HL-60/S4 (cell line): Measurements from ENCODE around the gene UNC119B.
"Not testable (repeated sequence)": the region's sequence is repeated elsewhere in the genome, so short reads cannot be mapped to it uniquely, and the experiment has no call there.

Experiments used
- in situ Hi-C: fragments of 300-500 bp; cut with MboI; formaldehyde crosslinking; loops from 2 replicates; pipeline ENCODE4 v1.14.3; 2022; ENCODE audit warnings: low sequenced_read_pairs

The UNC119B gene

DNA sequence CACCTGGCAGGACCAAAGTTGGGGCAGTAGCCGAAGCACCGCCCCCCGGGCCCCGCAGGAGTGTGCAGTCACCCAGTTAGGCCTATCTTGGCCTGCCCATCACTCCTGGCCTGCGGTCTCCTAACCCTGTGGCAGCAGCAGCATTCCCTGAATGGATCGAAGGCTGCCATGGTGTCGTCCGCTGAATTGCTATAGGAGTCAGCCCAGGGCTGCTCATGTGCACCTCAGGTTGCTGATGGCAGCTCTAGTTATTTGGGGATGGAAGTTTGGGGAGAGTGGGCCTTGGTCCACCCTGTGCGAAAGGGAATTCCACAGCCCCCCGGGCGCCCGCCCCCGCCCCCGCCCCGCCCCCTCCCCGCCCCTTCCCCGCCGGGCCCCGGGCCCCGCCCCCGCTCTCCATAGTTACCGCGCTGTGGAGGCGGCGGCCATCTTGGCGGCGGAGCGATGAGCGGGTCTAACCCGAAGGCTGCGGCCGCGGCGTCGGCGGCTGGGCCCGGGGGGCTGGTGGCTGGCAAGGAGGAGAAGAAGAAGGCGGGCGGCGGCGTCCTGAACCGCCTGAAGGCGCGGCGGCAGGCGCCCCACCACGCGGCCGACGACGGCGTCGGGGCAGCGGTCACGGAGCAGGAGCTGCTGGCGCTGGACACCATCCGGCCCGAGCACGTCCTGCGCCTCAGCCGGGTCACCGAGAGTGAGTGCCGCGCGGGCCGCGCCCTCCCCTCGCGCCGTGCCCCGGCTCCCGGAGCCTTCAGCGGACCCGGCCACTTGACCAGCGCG lies at the start of gene UNC119B:
UNC119B (plus strand) TSS at position 428 of the 774 bp plus-strand sequence; CDS start at position 445, 17 bp downstream.
- in situ Hi-C loops: loop anchor here (5.0 to 10.0 kb wide), 2 partner anchors 58 to 125 kb away; partner anchors contain the start of gene POP5

DNA sequence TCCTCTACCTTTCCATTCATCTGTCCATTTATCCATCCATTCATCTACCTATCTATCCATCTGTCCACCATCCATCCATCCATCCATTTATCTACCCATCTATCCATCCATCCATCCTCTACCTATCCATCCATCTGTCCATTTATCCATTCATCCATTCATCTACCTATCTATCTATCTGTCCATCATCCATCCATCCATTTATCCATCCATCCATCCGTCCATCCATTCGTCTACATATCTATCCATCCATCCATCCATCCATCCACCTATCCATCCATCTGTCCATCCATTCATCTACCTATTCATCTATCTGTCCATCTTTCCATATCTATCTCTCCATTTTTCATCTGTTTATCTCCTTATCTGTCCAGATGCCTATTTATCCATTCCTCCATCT lies 48.8 kb upstream of the UNC119B start:
- in situ Hi-C loops: no loop called here

- in situ Hi-C loops: no loop called here
Measured at GRCh38 chr12:120662879-120663278, 47.4 kb upstream of the UNC119B start.

GRCh38 chr12:120663741-120664140 lies 46.5 kb upstream of the UNC119B start:
- in situ Hi-C loops: no loop called here

- in situ Hi-C loops: no loop called here
Measured at GRCh38 chr12:120666571-120667390, 43.5 kb upstream of the UNC119B start.

GRCh38 chr12:120668091-120668867 lies 42.0 kb upstream of the UNC119B start:
- in situ Hi-C loops: no loop called here

DNA sequence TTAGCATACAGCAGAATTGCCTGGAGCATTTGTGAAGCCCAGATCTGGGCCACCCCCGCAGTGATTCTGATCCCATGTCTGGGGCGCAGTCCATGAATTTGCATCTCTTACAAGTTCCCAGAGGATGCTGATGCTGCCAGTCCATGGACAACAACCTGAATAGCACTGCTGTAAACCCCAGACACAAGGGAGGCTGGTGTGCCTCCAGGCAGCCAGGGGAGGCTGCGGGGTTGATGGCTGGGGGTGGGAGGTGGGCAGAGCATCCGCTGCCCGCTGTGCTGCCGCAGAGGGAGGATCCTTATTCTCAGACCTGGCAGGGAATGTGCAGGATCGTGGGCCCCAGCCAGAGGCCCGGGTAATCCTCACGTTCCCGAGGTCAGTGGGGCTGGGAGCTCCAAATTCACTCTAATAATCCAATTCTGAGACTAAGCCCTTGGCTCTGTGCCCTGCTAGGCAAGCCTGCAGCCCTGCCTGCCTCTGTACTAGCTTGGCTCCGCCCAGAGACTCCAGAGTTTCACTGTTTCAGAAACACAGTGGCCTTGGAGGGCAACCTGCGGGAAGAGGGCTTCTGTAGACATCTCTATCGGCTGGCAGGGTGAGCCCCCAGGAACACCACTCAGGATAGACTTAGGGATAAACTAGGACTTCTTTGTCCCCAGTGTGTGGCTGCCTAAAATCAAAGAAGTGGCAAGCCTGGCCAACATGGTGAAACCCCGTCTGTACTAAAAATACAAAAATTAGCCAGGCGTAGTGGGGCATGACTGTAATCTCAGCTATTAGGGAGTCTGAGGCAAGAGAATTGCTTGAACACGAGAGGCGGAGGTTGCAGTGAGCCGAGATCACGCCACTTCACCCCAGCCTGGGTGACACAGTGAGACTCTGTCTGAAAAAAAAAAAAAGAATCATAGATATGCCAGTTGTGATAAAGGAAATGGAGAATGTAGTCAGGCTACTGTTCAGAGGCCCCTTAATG lies 41.1 kb upstream of the UNC119B start:
- in situ Hi-C loops: no loop called here

DNA sequence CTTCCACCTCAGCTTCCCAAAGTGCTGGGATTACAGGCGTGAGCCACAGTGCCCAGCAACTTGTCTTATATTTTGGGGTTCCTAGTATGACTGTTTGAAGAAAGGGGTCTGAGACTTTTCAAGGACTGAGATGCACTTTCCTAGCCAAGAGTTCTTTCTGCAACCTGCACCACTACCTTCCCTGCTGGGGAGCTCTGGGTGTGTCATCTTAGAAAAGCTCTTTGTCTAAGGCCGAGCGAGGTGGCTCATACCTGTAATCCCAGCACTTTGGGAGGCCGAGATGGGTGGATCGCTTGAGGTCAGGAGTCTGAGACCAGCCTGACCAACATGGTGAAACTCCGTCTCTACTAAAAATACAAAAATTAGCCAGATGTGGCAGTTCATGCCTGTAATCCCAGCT lies 40.0 kb upstream of the UNC119B start:
- in situ Hi-C loops: not testable (repeated sequence)

DNA sequence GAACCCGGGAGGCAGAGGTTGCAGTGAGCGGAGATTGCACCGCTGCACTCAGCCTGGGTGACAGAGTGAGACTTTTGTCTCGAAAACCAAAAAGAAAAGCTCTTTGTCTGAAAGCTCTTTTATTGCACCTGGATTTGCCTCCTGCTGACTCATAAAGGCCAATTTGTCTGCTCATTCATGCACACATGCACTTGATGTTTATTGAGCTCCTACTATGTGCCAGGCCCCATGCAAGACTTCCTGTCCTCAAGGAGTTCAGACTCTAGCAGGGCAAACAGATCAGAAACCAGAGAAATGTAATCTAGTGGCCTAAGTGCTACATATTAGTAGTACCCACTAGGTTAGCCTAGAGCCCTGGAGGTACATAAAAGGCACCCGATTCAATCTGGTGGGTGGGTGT lies 39.6 kb upstream of the UNC119B start:
- in situ Hi-C loops: no loop called here

DNA sequence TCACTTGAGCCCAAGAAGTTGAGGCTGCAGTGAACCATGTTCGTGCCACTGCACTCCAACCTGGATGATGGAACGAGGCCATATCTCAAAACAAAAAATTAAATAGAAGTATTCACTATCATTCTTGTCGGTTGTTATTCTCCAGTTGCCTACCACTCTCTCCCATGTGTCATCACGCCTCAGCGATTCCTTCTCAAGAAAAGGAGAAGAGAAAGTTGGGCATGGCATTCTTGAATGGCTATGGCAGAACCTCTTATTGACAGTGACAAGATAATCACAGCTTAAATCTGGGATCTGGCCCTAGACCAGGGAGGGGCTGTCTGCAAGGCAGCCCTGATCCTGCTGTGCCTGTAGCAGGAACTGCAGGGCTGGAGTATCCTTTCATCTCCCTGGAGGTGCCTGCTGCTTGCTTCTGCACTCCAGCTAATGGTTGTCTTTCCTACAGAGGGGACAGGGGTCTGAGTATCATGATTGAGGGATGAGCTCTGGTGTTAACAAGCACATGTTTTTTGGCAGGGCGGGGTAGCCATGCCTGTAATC lies 36.1 kb upstream of the UNC119B start:
- in situ Hi-C loops: no loop called here

GRCh38 chr12:120677765-120678473 lies 32.3 kb upstream of the UNC119B start:
- in situ Hi-C loops: no loop called here

- in situ Hi-C loops: no loop called here
Measured at GRCh38 chr12:120678572-120678971, 31.7 kb upstream of the UNC119B start.

DNA sequence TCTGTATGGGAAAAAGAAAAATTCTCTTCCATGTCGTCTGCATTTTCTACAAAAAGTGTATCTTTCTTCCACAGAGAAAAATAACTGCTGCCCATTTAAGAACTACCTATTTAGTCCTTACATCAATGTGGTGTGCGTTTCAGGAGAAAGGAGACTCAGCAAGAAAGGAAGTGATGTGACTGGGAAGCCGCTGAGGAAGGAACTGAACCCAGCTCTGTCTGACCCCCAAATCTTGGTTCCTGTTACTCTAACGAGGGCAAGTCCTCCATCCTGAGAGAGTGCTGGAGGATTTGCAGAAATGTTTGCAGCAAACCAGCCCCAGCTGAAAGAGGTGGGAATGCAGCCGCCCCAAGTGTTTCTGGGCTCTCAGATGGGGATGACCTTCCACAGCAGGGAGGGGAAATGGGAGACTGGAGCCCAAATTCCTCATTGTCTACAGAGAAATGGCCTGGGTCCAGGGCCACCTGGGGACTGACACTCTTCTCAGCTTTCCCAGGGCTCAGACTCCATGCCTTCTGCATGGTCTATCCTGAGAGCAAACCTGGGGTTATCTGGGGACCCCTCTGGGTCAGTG lies 30.0 kb upstream of the UNC119B start:
- in situ Hi-C loops: no loop called here

DNA sequence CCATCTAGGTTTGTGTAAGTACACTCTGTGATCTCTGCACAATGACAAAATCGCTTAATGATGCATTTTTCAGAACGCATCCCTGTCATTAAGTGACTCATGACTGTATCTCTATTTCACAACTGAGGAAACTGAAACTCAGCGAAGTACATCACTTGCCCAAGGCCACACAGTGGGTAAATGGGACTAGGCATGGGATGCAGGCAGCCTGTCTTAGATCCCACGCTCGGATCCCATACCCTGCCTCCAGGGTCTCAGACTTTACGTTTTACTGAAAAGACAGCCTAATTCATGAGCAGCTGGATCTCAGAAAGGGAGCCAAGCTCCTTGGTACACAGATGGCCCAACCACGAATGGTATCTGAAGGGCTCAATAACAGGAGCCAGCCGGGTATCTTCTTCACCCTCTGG lies 25.7 kb upstream of the UNC119B start:
- in situ Hi-C loops: no loop called here

GRCh38 chr12:120685522-120685921 lies 24.7 kb upstream of the UNC119B start:
- in situ Hi-C loops: no loop called here

DNA sequence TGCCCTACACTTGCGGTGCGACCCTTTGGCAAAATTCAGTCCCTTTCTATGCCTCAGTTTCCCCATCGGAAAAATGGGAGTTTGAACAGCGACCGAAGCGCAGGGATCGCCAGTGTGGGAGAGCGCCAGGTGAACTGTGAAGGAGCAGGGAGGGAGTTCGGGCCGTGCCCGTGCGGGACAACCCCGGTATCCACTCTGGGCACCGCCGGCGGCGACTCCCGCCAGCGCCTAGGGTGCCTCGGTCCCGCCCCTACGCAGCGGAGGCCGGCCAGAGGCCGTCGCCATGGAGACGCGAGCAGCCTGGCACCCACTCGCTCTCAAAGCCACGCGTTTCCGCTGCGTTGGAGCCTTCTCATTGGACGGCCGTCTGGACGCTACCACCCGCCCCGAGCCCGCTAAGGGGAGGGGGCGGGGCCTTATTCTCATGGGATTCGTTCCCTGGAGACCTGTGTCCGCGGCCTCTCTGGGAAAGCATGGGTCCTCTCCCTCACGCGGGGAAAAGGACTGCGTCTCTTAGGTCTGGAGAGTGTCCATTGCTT lies 24.0 kb upstream of the UNC119B start:
- in situ Hi-C loops: no loop called here

GRCh38 chr12:120686690-120687577 lies 23.3 kb upstream of the UNC119B start, which contains the start of gene MLEC:
TSS of gene MLEC (plus strand) at chr12:120687149. CDS start at chr12:120687297, 148 bp downstream.
- in situ Hi-C loops: no loop called here
